GM18951 (cell line): ENCODE measurements around the gene ACACA.

Source experiments
- POLR2A ChIP-seq: IDR thresholded peaks from 4 replicates; pipeline ENCODE4 v1.6.1; 2011; ENCODE audit warnings: mild to moderate bottlenecking; ENCODE audit not compliant: insufficient read length, insufficient read depth; ENCODE audit errors: extremely low read depth
- in situ Hi-C: fragments of 300-500 bp; cut with MboI; formaldehyde crosslinking; loops from one replicate; pipeline ENCODE4 v1.12.0; 2022; ENCODE audit warnings: low sequenced_read_pairs, mixed read lengths, inconsistent platforms; ENCODE audit not compliant: unreplicated experiment

Gene ACACA

GRCh38 chr17:37100231-37100630, 306.4 kb downstream of the ACACA start:
- TF ChIP-seq POLR2A, result no peak

GRCh38 chr17:37098910-37099664, 307.5 kb downstream of the ACACA start:
- in situ Hi-C loops, result no loop called here
- no peak for TF ChIP-seq POLR2A

More at GRCh38 chr17:37100231-37100630, 306.4 kb downstream of the ACACA start:
- in situ Hi-C loops, result no loop called here

DNA sequence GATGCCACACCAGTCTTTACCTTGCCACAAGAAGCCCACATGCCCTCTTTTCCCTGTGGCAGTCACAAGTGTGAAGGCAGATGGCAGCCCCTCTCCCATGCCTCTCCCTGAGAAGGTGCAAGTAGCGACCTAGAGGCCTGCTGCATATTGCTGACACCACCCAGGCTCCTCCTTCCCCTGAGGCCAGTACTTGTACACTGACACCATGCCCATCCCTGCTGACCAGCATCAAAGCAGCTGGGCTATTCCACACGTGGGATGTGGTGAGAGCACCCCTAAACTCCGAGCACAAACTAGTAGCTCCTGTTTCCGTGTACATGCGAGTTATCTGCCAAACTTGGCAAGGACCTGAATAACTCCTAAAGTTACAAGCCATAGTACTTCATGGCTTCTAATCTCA, 308.5 kb downstream of the ACACA start:
- in situ Hi-C loops, result no loop called here
- no peak for TF ChIP-seq POLR2A

DNA sequence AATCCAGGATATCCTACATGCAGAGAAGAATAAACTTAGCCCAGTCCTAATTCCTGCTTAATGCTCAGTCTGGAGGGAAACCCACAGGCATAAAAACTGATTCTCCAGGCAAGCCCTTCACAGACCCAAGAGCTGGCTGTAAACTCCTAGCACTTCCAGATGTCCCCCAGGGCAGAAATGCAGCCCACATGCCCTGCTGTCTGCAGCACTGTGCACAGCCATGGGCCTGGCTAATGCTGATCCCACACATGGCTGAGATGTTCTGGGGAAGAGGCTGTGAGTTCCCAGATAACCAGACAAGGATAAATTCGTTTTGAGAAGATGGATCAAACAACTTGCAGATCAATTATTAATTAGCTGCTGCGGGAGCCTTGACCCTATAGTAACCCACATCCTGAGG, 309.5 kb downstream of the ACACA start:
- in situ Hi-C loops, result no loop called here
- TF ChIP-seq POLR2A, result no peak

GRCh38 chr17:37096071-37096470, 310.6 kb downstream of the ACACA start:
- TF ChIP-seq POLR2A, result no peak
- in situ Hi-C loops, result no loop called here

DNA sequence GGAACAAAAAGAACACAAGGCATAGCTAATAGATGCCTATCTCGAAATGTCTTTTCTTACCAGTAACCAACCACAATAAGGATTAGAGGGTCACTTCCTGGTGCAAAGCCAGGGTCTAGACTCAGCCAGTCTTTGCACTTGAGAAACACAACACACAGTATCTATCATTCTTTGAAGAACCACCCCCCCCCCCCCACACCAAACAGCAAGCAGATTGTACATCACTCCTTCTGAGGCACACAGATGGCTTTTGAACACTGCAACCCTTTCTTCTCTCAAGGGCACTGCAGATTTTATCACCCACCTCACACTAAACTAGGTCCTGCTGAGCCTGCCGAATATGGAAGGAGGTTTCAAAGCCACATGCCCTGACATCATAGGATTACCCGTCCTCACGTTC, 312.2 kb downstream of the ACACA start:
- in situ Hi-C loops, result no loop called here

DNA sequence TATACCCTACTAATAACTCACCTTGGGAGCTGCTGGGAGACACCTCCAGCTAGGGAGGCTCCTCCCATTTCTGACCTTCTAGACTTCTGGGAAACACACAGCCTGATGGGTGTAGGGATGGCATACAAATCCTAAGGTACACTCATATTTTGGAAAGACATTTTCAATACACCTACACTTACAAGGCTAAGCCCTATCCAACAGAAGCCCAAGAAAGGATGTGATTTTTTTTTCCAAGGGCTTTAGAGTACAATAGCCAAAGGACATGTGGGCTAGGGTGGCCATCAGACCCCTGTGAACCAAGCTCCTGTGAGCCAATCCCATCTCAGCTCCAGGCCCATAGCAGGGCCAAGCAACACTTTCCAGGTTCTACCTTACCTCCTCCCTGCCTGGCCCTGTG, 313.9 kb downstream of the ACACA start:
- TF ChIP-seq POLR2A, result no peak
- in situ Hi-C loops, result no loop called here

More for the DNA sequence above, 312.2 kb downstream of the ACACA start:
- no peak for TF ChIP-seq POLR2A

DNA sequence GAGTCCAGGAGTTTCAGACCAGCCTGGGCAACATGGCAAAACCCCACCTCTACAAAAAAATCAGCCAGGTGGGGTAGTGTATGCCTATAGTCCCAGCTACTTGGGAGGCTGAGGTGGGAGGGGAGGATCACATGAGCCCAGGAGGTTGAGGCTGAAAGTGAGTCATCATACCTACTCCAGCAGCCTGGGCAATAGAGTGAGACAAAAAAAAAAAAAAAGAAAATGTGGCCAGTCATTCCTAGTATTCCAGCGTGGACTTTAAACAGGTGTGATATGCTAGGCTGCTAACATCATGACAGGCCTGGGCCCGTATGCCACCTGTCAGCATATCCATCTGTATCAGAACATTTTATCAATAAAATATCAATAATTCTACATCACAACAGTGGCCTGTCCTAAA, 314.6 kb downstream of the ACACA start:
- in situ Hi-C loops, result no loop called here
- no peak for TF ChIP-seq POLR2A

GRCh38 chr17:37090941-37091340, 315.7 kb downstream of the ACACA start:
- in situ Hi-C loops, result no loop called here
- TF ChIP-seq POLR2A, result no peak

DNA sequence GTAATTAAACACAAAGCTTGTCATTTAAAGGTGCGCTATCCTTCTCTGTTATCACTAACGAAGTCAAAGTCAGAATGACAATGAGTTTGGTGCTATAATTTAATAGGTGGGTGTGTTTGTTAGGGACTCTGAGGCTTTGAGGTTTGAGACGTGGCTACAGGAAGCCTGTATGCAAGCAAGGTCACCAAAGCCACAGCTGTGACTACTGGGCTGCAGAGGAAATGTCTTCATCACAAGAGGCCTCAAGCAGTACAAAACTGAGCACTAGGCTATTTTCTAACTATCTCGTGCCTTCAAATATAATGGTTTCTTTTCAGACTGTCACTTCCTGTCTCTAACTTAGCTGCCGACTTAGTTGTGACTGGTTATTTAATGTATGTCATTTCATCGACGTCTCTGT, 316.7 kb downstream of the ACACA start:
- in situ Hi-C loops, result no loop called here
- no peak for TF ChIP-seq POLR2A

GRCh38 chr17:37088913-37089312, 317.7 kb downstream of the ACACA start:
- in situ Hi-C loops, result no loop called here

GRCh38 chr17:37088459-37088858, 318.2 kb downstream of the ACACA start:
- in situ Hi-C loops, result no loop called here
- TF ChIP-seq POLR2A, result no peak

More at GRCh38 chr17:37088913-37089312, 317.7 kb downstream of the ACACA start:
- TF ChIP-seq POLR2A, result no peak

GRCh38 chr17:37087683-37088082, 319.0 kb downstream of the ACACA start:
- in situ Hi-C loops, result no loop called here
- TF ChIP-seq POLR2A, result no peak

GRCh38 chr17:37086948-37087347, 319.7 kb downstream of the ACACA start:
- in situ Hi-C loops, result no loop called here
- no peak for TF ChIP-seq POLR2A
